PC-9 (cell line): ENCODE data around the gene GTF2H3. TPM values are rescaled to one million over a fixed set of nuclear protein-coding genes. Genes with fewer than 3 reads are reported as not detected.

Experiments
- BruUV-seq: library from RNA; stranded (reverse); fragments of 400-500 nt; replicated peaks from 2 replicates; lab custom pipeline; 2021; lab: Mats Ljungman, UMichigan
- CTCF ChIA-PET: fragments of 300-600 bp; sonication (Branson Sonifier 250); formaldehyde crosslinking; loops from one replicate; lab custom pipeline; 2022; ENCODE audit warnings: antibody characterized with exemption; lab: Charles Lee
- POLR2A ChIA-PET: fragments of 300-600 bp; sonication (Branson Sonifier 250); formaldehyde crosslinking; loops from one replicate; lab custom pipeline; 2022; ENCODE audit warnings: antibody characterized with exemption; ENCODE audit not compliant: unreplicated experiment; lab: Charles Lee
- DNase-seq, 2 experiments: peaks; one replicate each; pipeline versions ENCODE4 v3.0.0 to v3.0.0-alpha.2; 2015 to 2022; ENCODE audit warnings: mixed read lengths in 1 of 2
- H2AFZ ChIP-seq: fragments of 200-600 bp; sonication (generic); 2 replicates; pipeline ENCODE4 v1.8.1; 2017; ENCODE audit warnings: antibody characterized with exemption
- H3F3A ChIP-seq: fragments of 200-600 bp; sonication (generic); 2 replicates; pipeline ENCODE4 v1.8.1; 2017; ENCODE audit warnings: antibody characterized with exemption, mild to moderate bottlenecking, low read depth; ENCODE audit not compliant: insufficient read depth
- H3K27ac ChIP-seq: fragments of 200-600 bp; sonication (generic); 2 replicates; pipeline ENCODE4 v1.6.1; 2016; ENCODE audit warnings: mixed run types
- H3K27me3 ChIP-seq: fragments of 200-600 bp; sonication (generic); 2 replicates; pipeline ENCODE4 v1.6.1; 2016; ENCODE audit warnings: low read depth, mixed run types; ENCODE audit not compliant: insufficient read depth
- H3K36me3 ChIP-seq: fragments of 200-600 bp; sonication (generic); 2 replicates; pipeline ENCODE4 v1.6.1; 2016; ENCODE audit warnings: low read depth, mixed run types
- H3K4me1 ChIP-seq: fragments of 200-600 bp; sonication (generic); replicated peaks from 2 replicates; pipeline ENCODE4 v1.6.1; 2016; ENCODE audit warnings: mixed run types; ENCODE audit not compliant: insufficient read depth
- H3K4me2 ChIP-seq: fragments of 200-600 bp; sonication (generic); 2 replicates; pipeline ENCODE4 v1.6.1; 2017; ENCODE audit warnings: mixed run types
- H3K4me3 ChIP-seq: fragments of 200-600 bp; sonication (generic); 2 replicates; pipeline ENCODE4 v1.6.1; 2016; ENCODE audit warnings: mixed run types
- H3K79me2 ChIP-seq: fragments of 200-600 bp; sonication (generic); 2 replicates; pipeline ENCODE4 v1.6.1; 2017; ENCODE audit warnings: low read depth, mixed run types
- H3K9me2 ChIP-seq: fragments of 200-600 bp; sonication (generic); 2 replicates; pipeline ENCODE4 v1.8.1; 2017; ENCODE audit warnings: mild to moderate bottlenecking; ENCODE audit not compliant: insufficient read depth
- H3K9me3 ChIP-seq: fragments of 200-600 bp; sonication (generic); 2 replicates; pipeline ENCODE4 v1.8.1; 2016; ENCODE audit warnings: low read depth; ENCODE audit not compliant: insufficient read depth
- H4K20me1 ChIP-seq: fragments of 200-600 bp; sonication (generic); 2 replicates; pipeline ENCODE4 v1.8.1; 2017; ENCODE audit not compliant: insufficient read depth
- CTCF ChIP-seq: fragments of 200-600 bp; sonication (generic); conservative IDR thresholded peaks from 2 replicates; pipeline ENCODE4 v1.6.1; 2017; ENCODE audit warnings: mixed run types, antibody characterized with exemption, mild to moderate bottlenecking, moderate library complexity
- EZH2 ChIP-seq: fragments of 200-600 bp; sonication (generic); IDR thresholded peaks from 2 replicates; pipeline ENCODE4 v1.8.0; 2017; ENCODE audit warnings: antibody characterized with exemption, low read depth
- intact Hi-C: fragments of 100-400 bp; cut with micrococcal nuclease; formaldehyde crosslinking; loops from one replicate; pipeline ENCODE4 v1.10.0; 2022; ENCODE audit not compliant: unreplicated experiment
- total RNA-seq: library from RNA; stranded (reverse); gene quantifications from 2 replicates; pipeline ENCODE4 v1.2.3, GENCODE V29; 2021

Gene GTF2H3
- total RNA-seq, 1 experiment from 2014 or later = 42.9 TPM

- intact Hi-C loops = no loop called here
- Histone ChIP-seq H3F3A (peaks cover 14% of the 10 kb centered on the region; the same call in 1 of the 2 replicates), H3K36me3 (no peaks in the 10 kb centered on the region), H3K4me2 (no peak overlapping the region), H4K20me1 (no peaks in the 10 kb centered on the region), H3K27me3 (no peaks in the 10 kb centered on the region), H2AFZ (no peak overlapping the region), H3K4me3 (no peak overlapping the region), H3K9me3 (no peaks in the 10 kb centered on the region), H3K9me2 (no peaks in the 10 kb centered on the region), H3K27ac (no peak overlapping the region), H3K79me2 (no peaks in the 10 kb centered on the region), H3K4me1 (no peaks in the 10 kb centered on the region)
- no peak for DNase-seq
- ChIA-PET POLR2A (no interaction called here), CTCF (no interaction called here)
- TF ChIP-seq CTCF (no peak), EZH2 (no peak)
- BruUV-seq = no TSS peak
Measured at GRCh38 chr12:123705935-123706334, 72.3 kb downstream of the GTF2H3 start.

- no peaks in the 10 kb centered on the region for H3K4me1 ChIP-seq
- no peak for DNase-seq
- intact Hi-C loops = no loop called here
- no TSS peak for BruUV-seq
- no peak overlapping the region for H3K4me2 ChIP-seq
- H4K20me1 ChIP-seq = no peaks in the 10 kb centered on the region
- H3F3A ChIP-seq = peaks cover 14% of the 10 kb centered on the region; the same call in 1 of the 2 replicates
- no peaks in the 10 kb centered on the region for H3K36me3 ChIP-seq
- no peak overlapping the region for H3K27ac ChIP-seq
- H3K79me2 ChIP-seq = no peaks in the 10 kb centered on the region
- TF ChIP-seq CTCF (no peak), EZH2 (no peak)
- no peaks in the 10 kb centered on the region for H3K9me2 ChIP-seq
- no peaks in the 10 kb centered on the region for H3K9me3 ChIP-seq
- ChIA-PET CTCF (no interaction called here), POLR2A (no interaction called here)
- no peak overlapping the region for H2AFZ ChIP-seq
- no peak overlapping the region for H3K4me3 ChIP-seq
- H3K27me3 ChIP-seq = no peaks in the 10 kb centered on the region
Measured at GRCh38 chr12:123707466-123707865, 73.8 kb downstream of the GTF2H3 start.

Other genes starting within 250 kb of the GTF2H3 start
- 43.7 and 54.2 TPM in 2 replicates for gene KMT5A, start 249.7 kb upstream of the GTF2H3 start, total RNA-seq
- 3.6 and 4.3 TPM in 2 replicates for gene RILPL2, start 197.1 kb upstream of the GTF2H3 start, total RNA-seq
- 24.3 and 28.6 TPM in 2 replicates for gene SNRNP35, start 175.7 kb upstream of the GTF2H3 start, total RNA-seq
- 11.5 and 15.3 TPM in 2 replicates for gene RILPL1, start 100.1 kb upstream of the GTF2H3 start, total RNA-seq
- 179 and 192 TPM in 2 replicates for gene TMED2, start 49.3 kb upstream of the GTF2H3 start, total RNA-seq
- 17.5 and 19.5 TPM in 2 replicates for gene DDX55, start 31.7 kb upstream of the GTF2H3 start, total RNA-seq
- 43.8 and 47.3 TPM in 2 replicates for gene EIF2B1, start 143 bp upstream of the GTF2H3 start, total RNA-seq
- gene TCTN2, start 37.3 kb downstream of the GTF2H3 start, total RNA-seq = 17.1 and 21.9 TPM in 2 replicates
- 13.8 and 16.3 TPM in 2 replicates for gene ATP6V0A2, start 78.5 kb downstream of the GTF2H3 start, total RNA-seq
- not detected in 2 replicates for gene DNAH10, start 128.5 kb downstream of the GTF2H3 start, total RNA-seq